H9 (cell line): ENCODE results near the gene PC. TPM values are rescaled to one million over a fixed set of nuclear protein-coding genes. Genes with fewer than 3 reads are reported as not detected.
A peak's percentile ranks its signal among the peaks of the same experiment; 100 is the strongest.

Experiments used
- DNase-seq: peaks from one replicate; pipeline ENCODE4 v3.0.0-alpha.2; 2017
- H2AFZ ChIP-seq: one replicate; pipeline ENCODE4 v1.6.1; 2013; ENCODE audit warnings: mild to moderate bottlenecking, low read length, control low read depth, moderate library complexity
- H2AK5ac ChIP-seq: 2 replicates; pipeline ENCODE4 v1.6.1; 2013; ENCODE audit warnings: low read length, control low read depth, mixed read lengths; ENCODE audit not compliant: insufficient read length
- H2BK120ac ChIP-seq: one replicate; pipeline ENCODE4 v1.6.1; 2013; ENCODE audit warnings: low read depth, mild to moderate bottlenecking, low read length, control low read depth, inconsistent platforms; ENCODE audit not compliant: poor library complexity, severe bottlenecking
- H2BK12ac ChIP-seq: 2 replicates; pipeline ENCODE4 v1.6.1; 2013; ENCODE audit warnings: low read length, control low read depth, mixed read lengths, low read depth; ENCODE audit not compliant: insufficient read length
- H2BK15ac ChIP-seq: 2 replicates; pipeline ENCODE4 v1.6.1; 2013; ENCODE audit warnings: low read depth, low read length, control low read depth
- H2BK20ac ChIP-seq: one replicate; pipeline ENCODE4 v1.6.1; 2013; ENCODE audit warnings: low read depth, mild to moderate bottlenecking, low read length, control low read depth, inconsistent platforms; ENCODE audit not compliant: poor library complexity, severe bottlenecking
- H2BK5ac ChIP-seq: 2 replicates; pipeline ENCODE4 v1.6.1; 2013; ENCODE audit warnings: low read length, control low read depth, mixed read lengths; ENCODE audit not compliant: insufficient read length
- H3K14ac ChIP-seq: 2 replicates; pipeline ENCODE4 v1.6.1; 2013; ENCODE audit warnings: low read length, control low read depth; ENCODE audit not compliant: insufficient read depth
- H3K18ac ChIP-seq: 2 replicates; pipeline ENCODE4 v1.6.1; 2013; ENCODE audit warnings: low read depth, mild to moderate bottlenecking, mixed read lengths, low read length, control low read depth; ENCODE audit not compliant: insufficient read length
- H3K23ac ChIP-seq: 2 replicates; pipeline ENCODE4 v1.6.1; 2013; ENCODE audit warnings: low read length, control low read depth, mixed read lengths, low read depth; ENCODE audit not compliant: insufficient read length
- H3K23me2 ChIP-seq: 2 replicates; pipeline ENCODE4 v1.6.1; 2013; ENCODE audit warnings: low read depth, mild to moderate bottlenecking, mixed read lengths, low read length, control low read depth; ENCODE audit not compliant: insufficient read length, poor library complexity, severe bottlenecking
- H3K27ac ChIP-seq: 2 replicates; pipeline ENCODE4 v1.5.1; 2013; ENCODE audit warnings: low read length, control low read depth, mixed read lengths, low read depth; ENCODE audit not compliant: insufficient read length
- H3K27me3 ChIP-seq: 2 replicates; pipeline ENCODE4 v1.6.1; 2013; ENCODE audit warnings: low read length, control low read depth, inconsistent platforms; ENCODE audit not compliant: insufficient read depth
- H3K4ac ChIP-seq: 2 replicates; pipeline ENCODE4 v1.6.1; 2013; ENCODE audit warnings: low read depth, mild to moderate bottlenecking, control low read depth, inconsistent platforms, low read length, moderate library complexity
- H3K4me1 ChIP-seq: 2 replicates; pipeline ENCODE4 v1.6.1; 2013; ENCODE audit warnings: low read length, control low read depth, inconsistent platforms; ENCODE audit not compliant: insufficient read depth
- H3K4me2 ChIP-seq: 2 replicates; pipeline ENCODE4 v1.6.1; 2013; ENCODE audit warnings: low read length, control low read depth, mixed read lengths; ENCODE audit not compliant: insufficient read length, insufficient read depth
- H3K56ac ChIP-seq: 2 replicates; pipeline ENCODE4 v1.6.1; 2013; ENCODE audit warnings: low read depth, mild to moderate bottlenecking, mixed read lengths, low read length, control low read depth; ENCODE audit not compliant: insufficient read length
- H3K79me1 ChIP-seq: 2 replicates; pipeline ENCODE4 v1.6.1; 2013; ENCODE audit warnings: low read depth, mild to moderate bottlenecking, moderate library complexity, low read length, control low read depth, inconsistent platforms; ENCODE audit not compliant: insufficient read depth, poor library complexity, severe bottlenecking
- H3K79me2 ChIP-seq: 2 replicates; pipeline ENCODE4 v1.6.1; 2013; ENCODE audit warnings: low read length, control low read depth, inconsistent platforms; ENCODE audit not compliant: insufficient read depth
- H3K9ac ChIP-seq: 2 replicates; pipeline ENCODE4 v1.6.1; 2013; ENCODE audit warnings: low read length, control low read depth, mixed read lengths; ENCODE audit not compliant: insufficient read length; ENCODE audit errors: extremely low read depth
- H3K9me3 ChIP-seq: one replicate; pipeline ENCODE4 v1.6.1; 2013; ENCODE audit warnings: low read depth, low read length, inconsistent platforms; ENCODE audit not compliant: control insufficient read depth
- H3T11ph ChIP-seq: one replicate; pipeline ENCODE4 v1.6.1; 2013; ENCODE audit warnings: mild to moderate bottlenecking, low read length, control low read depth, inconsistent platforms
- H4K20me1 ChIP-seq: one replicate; pipeline ENCODE4 v1.6.1; 2013; ENCODE audit not compliant: control insufficient read depth, insufficient read length, insufficient read depth
- H4K5ac ChIP-seq: 2 replicates; pipeline ENCODE4 v1.6.1; 2013; ENCODE audit warnings: low read depth, mild to moderate bottlenecking, mixed read lengths, low read length, control low read depth; ENCODE audit not compliant: insufficient read length
- H4K8ac ChIP-seq: replicated peaks from 2 replicates; pipeline ENCODE4 v1.6.1; 2013; ENCODE audit warnings: low read length, control low read depth, mixed read lengths, low read depth; ENCODE audit not compliant: insufficient read length
- H4K91ac ChIP-seq: 2 replicates; pipeline ENCODE4 v1.6.1; 2013; ENCODE audit warnings: low read depth, mild to moderate bottlenecking, moderate library complexity, mixed read lengths, low read length, control low read depth; ENCODE audit not compliant: insufficient read length
- H3K27ac Mint-ChIP-seq, 3 experiments: 2 replicates in 2 of 3; 3 replicates in 1 of 3; pipeline ENCODE4 v1.8.0; 2020 to 2021; ENCODE audit warnings: mixed read lengths in 3 of 3, mild to moderate bottlenecking in 1 of 3, moderate library complexity in 1 of 3
- H3K27me3 Mint-ChIP-seq: 2 replicates; pipeline ENCODE4 v1.8.0; 2021; ENCODE audit warnings: low read depth, mild to moderate bottlenecking, moderate library complexity, mixed read lengths
- H3K36me3 Mint-ChIP-seq, 3 experiments: 2 replicates in 2 of 3; 3 replicates in 1 of 3; pipeline ENCODE4 v1.8.0; 2020 to 2021; ENCODE audit warnings: low read depth in 3 of 3, mixed read lengths in 3 of 3; ENCODE audit not compliant: insufficient read depth in 1 of 3
- H3K4me1 Mint-ChIP-seq, 2 experiments: 2 replicates each; pipeline ENCODE4 v1.8.0; 2020; ENCODE audit warnings: mixed read lengths in 2 of 2
- H3K4me3 Mint-ChIP-seq, 2 experiments: 2 replicates in 1 of 2; 3 replicates in 1 of 2; pipeline ENCODE4 v1.8.0; 2020 to 2021; ENCODE audit warnings: mild to moderate bottlenecking in 2 of 2, mixed read lengths in 2 of 2, moderate library complexity in 1 of 2
- H3K9me3 Mint-ChIP-seq, 2 experiments: 2 replicates in 1 of 2; 3 replicates in 1 of 2; pipeline ENCODE4 v1.8.0; 2020; ENCODE audit warnings: mild to moderate bottlenecking in 2 of 2, mixed read lengths in 2 of 2, moderate library complexity in 1 of 2
- total RNA-seq: library from RNA; stranded (reverse); gene quantifications from 2 replicates; pipeline ENCODE4 v1.2.1, GENCODE V29; 2021
- TF ChIP-seq, protein P1 (sequence below): fragments of 200-600 bp; sonication (generic); conservative IDR thresholded peaks from 3 replicates; pipeline ENCODE4 v1.8.0; 2021; ENCODE audit warnings: antibody characterized with exemption, mild to moderate bottlenecking

The PC gene
- total RNA-seq, 1 experiment from 2014 or later, result 32.6 TPM

- H3K4me3 Mint-ChIP-seq, result no peak overlapping the region
Measured at GRCh38 chr11:66922551-66922950, 35.6 kb downstream of the PC start.

More at GRCh38 chr11:66922551-66922950, 35.6 kb downstream of the PC start:
- Histone ChIP-seq H2BK15ac (no peak overlapping the region), H2AFZ (no peak overlapping the region), H4K5ac (no peak overlapping the region), H3K27ac (no peak overlapping the region), H3K79me1 (no peaks in the 10 kb centered on the region), H4K20me1 (no peaks in the 10 kb centered on the region), H3K14ac (no peak overlapping the region), H2BK120ac (no peak overlapping the region), H3T11ph (no peak overlapping the region), H3K4me2 (no peak overlapping the region), H3K27me3 (no peaks in the 10 kb centered on the region), H2BK12ac (no peak overlapping the region), H2BK20ac (no peak overlapping the region), H3K23ac (no peak overlapping the region), H3K9ac (no peak overlapping the region), H2BK5ac (no peak overlapping the region), H2AK5ac (no peak overlapping the region), H3K18ac (no peak overlapping the region), H3K79me2 (no peaks in the 10 kb centered on the region), H3K4ac (no peak overlapping the region), H4K8ac (no peak overlapping the region), H3K56ac (no peak overlapping the region), H3K9me3 (no peaks in the 10 kb centered on the region), H3K4me1 (no peaks in the 10 kb centered on the region; the same call in 1 of the 2 replicates), H4K91ac (no peak overlapping the region), H3K23me2 (no peaks in the 10 kb centered on the region)
- Mint-ChIP-seq H3K27ac (peak overlapping the region in 2 of 3 experiments; percentile 30 to 85; a peak in 2 of 7 replicates), H3K4me1 (peaks cover 45 to 55% of the 10 kb centered on the region in 2 experiments), H3K36me3 (peaks cover 0 to 9% (median 7%) of the 10 kb centered on the region in 3 experiments; a peak in 4 of 7 replicates), H3K9me3 (peaks cover 0 to 3% of the 10 kb centered on the region in 2 experiments; a peak in 1 of 5 replicates), H3K27me3 (no peaks in the 10 kb centered on the region; the same call in 1 of the 2 replicates)
- no peak for DNase-seq
- TF ChIP-seq, protein P1, sequence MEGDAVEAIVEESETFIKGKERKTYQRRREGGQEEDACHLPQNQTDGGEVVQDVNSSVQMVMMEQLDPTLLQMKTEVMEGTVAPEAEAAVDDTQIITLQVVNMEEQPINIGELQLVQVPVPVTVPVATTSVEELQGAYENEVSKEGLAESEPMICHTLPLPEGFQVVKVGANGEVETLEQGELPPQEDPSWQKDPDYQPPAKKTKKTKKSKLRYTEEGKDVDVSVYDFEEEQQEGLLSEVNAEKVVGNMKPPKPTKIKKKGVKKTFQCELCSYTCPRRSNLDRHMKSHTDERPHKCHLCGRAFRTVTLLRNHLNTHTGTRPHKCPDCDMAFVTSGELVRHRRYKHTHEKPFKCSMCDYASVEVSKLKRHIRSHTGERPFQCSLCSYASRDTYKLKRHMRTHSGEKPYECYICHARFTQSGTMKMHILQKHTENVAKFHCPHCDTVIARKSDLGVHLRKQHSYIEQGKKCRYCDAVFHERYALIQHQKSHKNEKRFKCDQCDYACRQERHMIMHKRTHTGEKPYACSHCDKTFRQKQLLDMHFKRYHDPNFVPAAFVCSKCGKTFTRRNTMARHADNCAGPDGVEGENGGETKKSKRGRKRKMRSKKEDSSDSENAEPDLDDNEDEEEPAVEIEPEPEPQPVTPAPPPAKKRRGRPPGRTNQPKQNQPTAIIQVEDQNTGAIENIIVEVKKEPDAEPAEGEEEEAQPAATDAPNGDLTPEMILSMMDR, result no peak
